Osteoblast (primary cell): ENCODE results near the gene KIF9. TPM values are rescaled to one million over a fixed set of nuclear protein-coding genes. Genes with fewer than 3 reads are reported as not detected.

Experiments used
- DNase-seq: peaks from one replicate; pipeline ENCODE4 v3.0.0; 2011; ENCODE audit warnings: low spot score, mixed read lengths; ENCODE audit not compliant: insufficient read length; ENCODE audit errors: missing footprints
- H2AFZ ChIP-seq: 2 replicates; pipeline ENCODE4 v1.6.0; 2011; ENCODE audit warnings: mild to moderate bottlenecking, low read length
- H3K27ac ChIP-seq: 2 replicates; pipeline ENCODE4 v1.5.1; 2011; ENCODE audit warnings: mild to moderate bottlenecking, low read depth, low read length, moderate library complexity
- H3K27me3 ChIP-seq: 2 replicates; pipeline ENCODE4 v1.6.0; 2012; ENCODE audit warnings: mild to moderate bottlenecking, control low read depth, inconsistent platforms, low read length, moderate library complexity; ENCODE audit not compliant: insufficient read depth
- H3K36me3 ChIP-seq: 2 replicates; pipeline ENCODE4 v1.5.1; 2011; ENCODE audit warnings: mild to moderate bottlenecking, low read length, control low read depth, moderate library complexity; ENCODE audit not compliant: insufficient read depth
- H3K4me1 ChIP-seq: 2 replicates; pipeline ENCODE4 v1.5.1; 2011; ENCODE audit warnings: mild to moderate bottlenecking, low read length, control low read depth, moderate library complexity; ENCODE audit not compliant: insufficient read depth
- H3K4me2 ChIP-seq: 2 replicates; pipeline ENCODE4 v1.6.0; 2011; ENCODE audit warnings: mild to moderate bottlenecking, low read length; ENCODE audit not compliant: insufficient read depth
- H3K4me3 ChIP-seq: fragments of 200-600 bp; sonication (generic); 3 replicates; pipeline ENCODE4 v1.5.1; 2012; ENCODE audit warnings: mild to moderate bottlenecking, low read length, inconsistent platforms; ENCODE audit not compliant: insufficient read depth
- H3K79me2 ChIP-seq: 2 replicates; pipeline ENCODE4 v1.6.0; 2012; ENCODE audit warnings: mild to moderate bottlenecking, low read length, control low read depth, inconsistent platforms; ENCODE audit not compliant: insufficient read depth
- H3K9me3 ChIP-seq: 2 replicates; pipeline ENCODE4 v1.5.1; 2011; ENCODE audit warnings: low read depth, low read length, control low read depth
- H4K20me1 ChIP-seq: 2 replicates; pipeline ENCODE4 v1.6.0; 2012; ENCODE audit warnings: mild to moderate bottlenecking, low read length, control low read depth; ENCODE audit not compliant: insufficient read depth
- total RNA-seq: library from RNA; depleted of rRNA; stranded (reverse); fragments of >200 nt; gene quantifications from 2 replicates; pipeline ENCODE4 v1.2.3, GENCODE V29; 2012
- TF ChIP-seq, protein P1 (sequence below): IDR thresholded peaks from 2 replicates; pipeline ENCODE4 v1.5.1; 2011; ENCODE audit warnings: mild to moderate bottlenecking, low read depth, low read length, moderate library complexity; ENCODE audit errors: extremely low read depth

The KIF9 gene
- total RNA-seq, 1 donor = 5.1 TPM

DNA sequence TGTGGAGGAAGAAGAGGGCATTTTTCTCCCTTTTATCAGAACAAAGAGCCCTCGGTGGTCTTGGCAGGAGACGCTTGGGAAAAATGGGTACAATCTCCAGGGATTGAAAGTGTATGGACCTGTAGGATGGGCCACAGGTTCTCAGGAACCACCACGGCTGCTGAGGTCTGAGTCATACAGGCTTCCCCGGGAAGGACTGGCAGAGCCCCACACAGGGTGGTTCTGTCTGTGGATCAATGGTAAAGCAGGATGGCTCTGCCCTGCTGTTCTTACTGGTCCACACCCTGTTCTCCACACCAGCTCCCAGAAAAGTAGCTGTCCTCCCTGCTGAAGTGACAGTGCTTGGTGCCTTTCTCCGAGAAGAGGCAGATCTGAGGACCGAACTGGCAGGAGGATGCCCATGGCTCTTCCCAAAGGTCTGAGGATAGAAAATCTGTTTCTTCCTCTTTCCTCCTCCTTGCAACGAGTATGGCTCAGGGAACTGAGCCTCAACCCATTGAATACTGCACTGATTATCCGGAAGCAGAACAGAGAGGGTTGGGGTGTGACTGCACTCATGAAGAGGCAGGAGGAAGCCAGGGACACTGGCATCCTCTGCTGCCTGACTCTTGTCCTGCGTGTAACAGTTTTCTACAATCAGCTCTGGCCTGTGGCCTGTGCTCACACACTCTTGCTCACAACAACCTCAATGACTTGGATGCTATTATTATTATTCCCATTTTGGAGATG, 39.0 kb downstream of the KIF9 start:
- H3K4me3 ChIP-seq = no peak overlapping the region
- no peak overlapping the region for H2AFZ ChIP-seq
- H4K20me1 ChIP-seq = no peaks in the 10 kb centered on the region
- no peaks in the 10 kb centered on the region for H3K9me3 ChIP-seq
- H3K4me2 ChIP-seq = no peak overlapping the region
- no peak overlapping the region for H3K27ac ChIP-seq
- no peak for DNase-seq
- H3K79me2 ChIP-seq = no peaks in the 10 kb centered on the region
- H3K27me3 ChIP-seq = no peaks in the 10 kb centered on the region
- TF ChIP-seq, protein P1, sequence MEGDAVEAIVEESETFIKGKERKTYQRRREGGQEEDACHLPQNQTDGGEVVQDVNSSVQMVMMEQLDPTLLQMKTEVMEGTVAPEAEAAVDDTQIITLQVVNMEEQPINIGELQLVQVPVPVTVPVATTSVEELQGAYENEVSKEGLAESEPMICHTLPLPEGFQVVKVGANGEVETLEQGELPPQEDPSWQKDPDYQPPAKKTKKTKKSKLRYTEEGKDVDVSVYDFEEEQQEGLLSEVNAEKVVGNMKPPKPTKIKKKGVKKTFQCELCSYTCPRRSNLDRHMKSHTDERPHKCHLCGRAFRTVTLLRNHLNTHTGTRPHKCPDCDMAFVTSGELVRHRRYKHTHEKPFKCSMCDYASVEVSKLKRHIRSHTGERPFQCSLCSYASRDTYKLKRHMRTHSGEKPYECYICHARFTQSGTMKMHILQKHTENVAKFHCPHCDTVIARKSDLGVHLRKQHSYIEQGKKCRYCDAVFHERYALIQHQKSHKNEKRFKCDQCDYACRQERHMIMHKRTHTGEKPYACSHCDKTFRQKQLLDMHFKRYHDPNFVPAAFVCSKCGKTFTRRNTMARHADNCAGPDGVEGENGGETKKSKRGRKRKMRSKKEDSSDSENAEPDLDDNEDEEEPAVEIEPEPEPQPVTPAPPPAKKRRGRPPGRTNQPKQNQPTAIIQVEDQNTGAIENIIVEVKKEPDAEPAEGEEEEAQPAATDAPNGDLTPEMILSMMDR = no peak
- H3K36me3 ChIP-seq = no peaks in the 10 kb centered on the region
- no peaks in the 10 kb centered on the region for H3K4me1 ChIP-seq

GRCh38 chr3:47239929-47240328, 42.7 kb downstream of the KIF9 start:
- H2AFZ ChIP-seq = no peak overlapping the region
- H3K4me3 ChIP-seq = no peak overlapping the region
- TF ChIP-seq, protein P1 = no peak
- no peaks in the 10 kb centered on the region for H4K20me1 ChIP-seq
- no peaks in the 10 kb centered on the region for H3K27me3 ChIP-seq
- H3K36me3 ChIP-seq = no peaks in the 10 kb centered on the region
- no peak for DNase-seq
- no peak overlapping the region for H3K27ac ChIP-seq
- no peaks in the 10 kb centered on the region for H3K4me1 ChIP-seq
- H3K79me2 ChIP-seq = no peaks in the 10 kb centered on the region
- H3K4me2 ChIP-seq = no peak overlapping the region
- no peaks in the 10 kb centered on the region for H3K9me3 ChIP-seq

DNA sequence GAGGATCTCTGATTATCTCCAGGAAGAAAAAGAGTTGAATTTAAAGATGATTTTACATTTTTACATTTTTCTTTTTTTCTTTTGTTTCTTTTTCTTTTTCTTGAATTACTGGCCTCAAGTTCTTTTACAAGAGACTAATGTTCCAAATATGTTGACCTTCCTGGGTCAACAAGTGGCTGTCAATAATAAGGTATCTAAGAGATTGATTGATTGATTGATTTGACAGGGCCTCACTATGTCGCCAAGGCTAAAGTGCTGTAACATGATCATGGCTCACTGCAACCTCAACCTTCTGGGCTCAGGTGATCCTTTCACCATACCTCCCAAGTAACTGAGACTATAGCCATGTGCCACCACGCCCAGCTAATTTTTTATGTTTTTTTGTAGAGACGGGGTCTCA, 44.6 kb downstream of the KIF9 start:
- no peak for DNase-seq
- Histone ChIP-seq H3K27ac (no peak overlapping the region), H3K4me1 (no peaks in the 10 kb centered on the region), H3K36me3 (no peaks in the 10 kb centered on the region), H3K79me2 (no peaks in the 10 kb centered on the region), H3K4me3 (no peak overlapping the region), H3K27me3 (no peaks in the 10 kb centered on the region), H3K4me2 (no peak overlapping the region), H3K9me3 (no peaks in the 10 kb centered on the region), H2AFZ (no peak overlapping the region), H4K20me1 (no peaks in the 10 kb centered on the region)
- TF ChIP-seq, protein P1 = no peak

DNA sequence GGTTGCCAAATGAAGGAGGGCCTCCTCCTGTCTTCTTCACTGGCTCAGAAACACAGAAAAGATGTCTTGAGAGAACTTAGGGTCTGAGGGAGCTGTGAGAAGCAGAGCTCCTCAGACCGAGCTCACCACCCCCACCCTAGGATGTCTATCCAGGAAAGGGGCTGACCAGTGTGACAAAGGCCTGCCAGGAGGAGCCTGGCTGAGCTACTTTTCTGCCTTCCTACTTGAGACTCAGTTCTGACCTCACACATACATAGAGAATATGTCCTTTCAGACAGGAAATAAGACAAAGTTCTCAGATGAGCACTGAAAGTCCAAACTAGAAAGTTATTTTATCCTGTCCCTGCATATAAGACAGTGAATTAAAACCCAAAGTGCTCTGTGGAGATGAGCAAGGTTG, 54.5 kb downstream of the KIF9 start:
- TF ChIP-seq, protein P1 = no peak
- Histone ChIP-seq H3K27ac (no peak overlapping the region), H3K4me1 (no peaks in the 10 kb centered on the region), H3K27me3 (no peaks in the 10 kb centered on the region), H2AFZ (peak overlapping the region; percentile 16), H3K36me3 (no peaks in the 10 kb centered on the region), H3K4me3 (no peak overlapping the region), H4K20me1 (no peaks in the 10 kb centered on the region), H3K79me2 (no peaks in the 10 kb centered on the region), H3K4me2 (no peak overlapping the region), H3K9me3 (no peaks in the 10 kb centered on the region)
- no peak for DNase-seq
